Measurements from ENCODE around the gene KCNN1.

DNA sequence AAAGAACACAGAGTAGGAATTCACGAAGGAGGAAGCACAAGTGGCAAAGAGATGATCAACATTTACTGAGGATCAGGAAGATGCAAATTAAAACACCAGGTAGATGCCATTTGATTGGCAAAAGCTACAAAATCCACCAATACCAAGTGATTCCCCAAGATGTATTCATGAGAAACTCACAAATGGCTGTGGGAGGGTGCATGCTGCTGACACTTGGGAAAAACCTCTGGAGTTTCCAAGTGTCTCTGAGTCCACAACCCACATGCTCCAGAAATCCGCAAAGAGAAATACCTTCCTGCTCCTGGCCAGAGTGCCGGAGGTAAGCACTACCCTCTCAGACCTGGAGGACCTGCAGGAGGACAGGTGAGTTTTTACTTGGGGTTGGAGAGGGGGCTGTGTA lies 76.8 kb downstream of the KCNN1 start:
- TF ChIP-seq ZNF157 (tag by site-specific recombination; IDR thresholded peaks at IDR 0.05) (no peak), HOXA7 (CRISPR knock-in tag; IDR thresholded peaks at IDR 0.05; ENCODE audit: borderline replicate concordance) (no peak), ZSCAN4 (tag by site-specific recombination; IDR thresholded peaks at IDR 0.05) (no peak), CTCF (tag by site-specific recombination; IDR thresholded peaks at IDR 0.05) (no peak), GLIS1 (tag by site-specific recombination; IDR thresholded peaks at IDR 0.05) (no peak), ZBTB7A (tag by site-specific recombination; IDR thresholded peaks at IDR 0.05; ENCODE audit: low read depth) (no peak), ZNF121 (tag by site-specific recombination; IDR thresholded peaks at IDR 0.05) (no peak), GLI2 (tag by site-specific recombination; IDR thresholded peaks at IDR 0.05; ENCODE audit: borderline replicate concordance, low read depth) (no peak), HOXC10 (CRISPR knock-in tag; IDR thresholded peaks at IDR 0.05) (no peak)
- TF ChIP-seq, protein P1, sequence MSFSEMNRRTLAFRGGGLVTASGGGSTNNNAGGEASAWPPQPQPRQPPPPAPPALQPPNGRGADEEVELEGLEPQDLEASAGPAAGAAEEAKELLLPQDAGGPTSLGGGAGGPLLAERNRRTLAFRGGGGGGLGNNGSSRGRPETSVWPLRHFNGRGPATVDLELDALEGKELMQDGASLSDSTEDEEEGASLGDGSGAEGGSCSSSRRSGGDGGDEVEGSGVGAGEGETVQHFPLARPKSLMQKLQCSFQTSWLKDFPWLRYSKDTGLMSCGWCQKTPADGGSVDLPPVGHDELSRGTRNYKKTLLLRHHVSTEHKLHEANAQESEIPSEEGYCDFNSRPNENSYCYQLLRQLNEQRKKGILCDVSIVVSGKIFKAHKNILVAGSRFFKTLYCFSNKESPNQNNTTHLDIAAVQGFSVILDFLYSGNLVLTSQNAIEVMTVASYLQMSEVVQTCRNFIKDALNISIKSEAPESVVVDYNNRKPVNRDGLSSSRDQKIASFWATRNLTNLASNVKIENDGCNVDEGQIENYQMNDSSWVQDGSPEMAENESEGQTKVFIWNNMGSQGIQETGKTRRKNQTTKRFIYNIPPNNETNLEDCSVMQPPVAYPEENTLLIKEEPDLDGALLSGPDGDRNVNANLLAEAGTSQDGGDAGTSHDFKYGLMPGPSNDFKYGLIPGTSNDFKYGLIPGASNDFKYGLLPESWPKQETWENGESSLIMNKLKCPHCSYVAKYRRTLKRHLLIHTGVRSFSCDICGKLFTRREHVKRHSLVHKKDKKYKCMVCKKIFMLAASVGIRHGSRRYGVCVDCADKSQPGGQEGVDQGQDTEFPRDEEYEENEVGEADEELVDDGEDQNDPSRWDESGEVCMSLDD (tag by site-specific recombination; IDR thresholded peaks at IDR 0.05), result no peak

All from HEK293 (cell line).